Endodermal cell (in vitro differentiated cells): Measurements from ENCODE around the gene NEAT1. TPM values are rescaled to one million over a fixed set of nuclear protein-coding genes. Genes with fewer than 3 reads are reported as not detected.
A peak's percentile ranks its signal among the peaks of the same experiment; 100 is the strongest.

Experiments
- DNase-seq: peaks from one replicate; pipeline ENCODE4 v3.0.0-alpha.2; 2017
- H3K27ac ChIP-seq: 2 replicates; pipeline ENCODE4 v1.5.1; 2013; ENCODE audit warnings: mild to moderate bottlenecking, low read depth, low read length, moderate library complexity
- H3K27me3 ChIP-seq: 2 replicates; pipeline ENCODE4 v1.6.1; 2013; ENCODE audit warnings: mild to moderate bottlenecking, low read length, moderate library complexity; ENCODE audit not compliant: insufficient read depth, control insufficient read depth, poor library complexity, severe bottlenecking
- H3K36me3 ChIP-seq: 2 replicates; pipeline ENCODE4 v1.7.0; 2013; ENCODE audit warnings: mild to moderate bottlenecking, low read length, moderate library complexity; ENCODE audit not compliant: control insufficient read depth, insufficient read depth
- H3K4me1 ChIP-seq: one replicate; pipeline ENCODE4 v1.7.0; 2013; ENCODE audit warnings: low read length; ENCODE audit not compliant: control insufficient read depth, insufficient read depth
- H3K4me3 ChIP-seq: 2 replicates; pipeline ENCODE4 v1.5.1; 2013; ENCODE audit warnings: mild to moderate bottlenecking, low read length, moderate library complexity
- H3K9ac ChIP-seq: 2 replicates; pipeline ENCODE4 v1.6.1; 2013; ENCODE audit warnings: mild to moderate bottlenecking, low read length, moderate library complexity; ENCODE audit not compliant: poor library complexity, severe bottlenecking; ENCODE audit errors: extremely low read depth
- H3K9me3 ChIP-seq: 2 replicates; pipeline ENCODE4 v1.6.1; 2013; ENCODE audit warnings: mild to moderate bottlenecking, low read length, moderate library complexity; ENCODE audit not compliant: control insufficient read depth
- H3K27ac Mint-ChIP-seq: 2 replicates; pipeline ENCODE4 v1.8.0; 2020; ENCODE audit warnings: mixed read lengths
- H3K27me3 Mint-ChIP-seq: 2 replicates; pipeline ENCODE4 v1.8.0; 2021; ENCODE audit warnings: mild to moderate bottlenecking, mixed read lengths; ENCODE audit not compliant: insufficient read depth
- H3K36me3 Mint-ChIP-seq: 2 replicates; pipeline ENCODE4 v1.8.0; 2020; ENCODE audit warnings: low read depth, mixed read lengths
- H3K4me1 Mint-ChIP-seq: 2 replicates; pipeline ENCODE4 v1.8.0; 2020; ENCODE audit warnings: mixed read lengths
- H3K4me3 Mint-ChIP-seq: 2 replicates; pipeline ENCODE4 v1.8.0; 2020; ENCODE audit warnings: mild to moderate bottlenecking, moderate library complexity, mixed read lengths
- H3K9me3 Mint-ChIP-seq: 2 replicates; pipeline ENCODE4 v1.8.0; 2020; ENCODE audit warnings: mild to moderate bottlenecking, mixed read lengths
- WGBS, 2 experiments: methylation state at CpG; one replicate each; pipeline versions ENCODE4 v1.1.5 to v1.1.7; 2013; ENCODE audit warnings: missing lambda C conversion rate in 2 of 2, mixed read lengths in 1 of 2; ENCODE audit not compliant: insufficient coverage in 1 of 2, insufficient read length in 1 of 2; 5-methylcytosine and 5-hydroxymethylcytosine counted together
- total RNA-seq, 2 donors: library from RNA; stranded (reverse); fragmentation: NEBNext Ultra II Directional in 1 of 2; extraction: Animal tissue kit (Norgen Biotek cat#: 25700) in 1 of 2; gene quantifications; 2 replicates in 1 of 2; 3 replicates in 1 of 2; pipeline ENCODE4 v1.2.1, GENCODE V29; 2021
- TF ChIP-seq, protein P1 (sequence below): fragments of 200-600 bp; sonication (generic); conservative IDR thresholded peaks from 2 replicates; pipeline ENCODE4 v1.5.0; 2021; ENCODE audit warnings: antibody characterized with exemption, mild to moderate bottlenecking

Gene NEAT1
- total RNA-seq, 2 donors from 2014 or later, result 61.3 to 85.2 TPM

DNA sequence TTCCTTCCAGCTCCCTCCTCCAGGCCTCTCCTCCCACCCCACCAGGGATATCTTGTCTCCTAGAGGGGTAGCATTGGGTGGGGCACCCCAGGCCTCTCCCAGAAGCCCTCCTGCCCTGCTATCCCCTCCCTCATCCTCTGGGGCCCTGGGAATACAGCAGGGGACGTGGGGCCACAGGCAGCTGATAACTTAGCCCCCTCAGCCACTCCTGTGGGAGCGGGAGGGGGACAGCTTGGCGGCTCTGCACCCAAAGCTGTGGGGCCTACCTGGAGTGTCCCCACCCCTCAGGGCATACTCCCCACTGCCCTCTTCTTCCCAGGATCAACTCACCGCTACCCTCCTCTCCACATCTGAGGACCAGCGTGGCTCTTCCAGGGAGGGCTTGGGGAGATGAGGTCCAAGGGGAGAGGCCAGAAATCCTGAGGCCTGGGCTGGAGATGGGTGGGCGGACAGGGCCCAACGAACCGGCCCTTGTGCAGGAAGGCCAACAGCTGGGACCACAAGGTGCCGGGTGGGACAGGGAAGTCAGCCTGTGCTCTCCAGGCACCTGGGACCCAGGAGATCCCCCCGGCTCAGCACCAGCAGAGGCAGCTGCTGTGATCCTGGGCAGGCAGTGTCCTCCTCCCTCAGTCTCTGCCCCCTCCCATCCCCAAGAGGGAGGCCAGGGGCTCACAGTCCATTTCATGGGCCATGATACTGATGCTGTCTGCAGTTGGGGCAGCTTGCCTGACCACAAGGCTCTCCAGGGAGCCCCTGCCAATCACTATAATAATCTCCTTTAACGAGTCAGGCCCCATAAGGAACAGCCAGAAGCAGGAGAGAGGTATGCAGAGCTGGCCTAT, 23.2 kb downstream of the NEAT1 start:
- Histone ChIP-seq H3K36me3 (peaks cover 35% of the 10 kb centered on the region), H3K27me3 (no peaks in the 10 kb centered on the region), H3K4me3 (no peak overlapping the region), H3K9me3 (no peaks in the 10 kb centered on the region), H3K27ac (no peak overlapping the region), H3K4me1 (no peaks in the 10 kb centered on the region), H3K9ac (no peak overlapping the region)
- Mint-ChIP-seq H3K4me1 (peaks cover 5% of the 10 kb centered on the region), H3K27me3 (no peaks in the 10 kb centered on the region), H3K9me3 (peaks cover 20% of the 10 kb centered on the region), H3K36me3 (peaks cover 41% of the 10 kb centered on the region), H3K27ac (no peak overlapping the region), H3K4me3 (no peak overlapping the region)
- TF ChIP-seq, protein P1, sequence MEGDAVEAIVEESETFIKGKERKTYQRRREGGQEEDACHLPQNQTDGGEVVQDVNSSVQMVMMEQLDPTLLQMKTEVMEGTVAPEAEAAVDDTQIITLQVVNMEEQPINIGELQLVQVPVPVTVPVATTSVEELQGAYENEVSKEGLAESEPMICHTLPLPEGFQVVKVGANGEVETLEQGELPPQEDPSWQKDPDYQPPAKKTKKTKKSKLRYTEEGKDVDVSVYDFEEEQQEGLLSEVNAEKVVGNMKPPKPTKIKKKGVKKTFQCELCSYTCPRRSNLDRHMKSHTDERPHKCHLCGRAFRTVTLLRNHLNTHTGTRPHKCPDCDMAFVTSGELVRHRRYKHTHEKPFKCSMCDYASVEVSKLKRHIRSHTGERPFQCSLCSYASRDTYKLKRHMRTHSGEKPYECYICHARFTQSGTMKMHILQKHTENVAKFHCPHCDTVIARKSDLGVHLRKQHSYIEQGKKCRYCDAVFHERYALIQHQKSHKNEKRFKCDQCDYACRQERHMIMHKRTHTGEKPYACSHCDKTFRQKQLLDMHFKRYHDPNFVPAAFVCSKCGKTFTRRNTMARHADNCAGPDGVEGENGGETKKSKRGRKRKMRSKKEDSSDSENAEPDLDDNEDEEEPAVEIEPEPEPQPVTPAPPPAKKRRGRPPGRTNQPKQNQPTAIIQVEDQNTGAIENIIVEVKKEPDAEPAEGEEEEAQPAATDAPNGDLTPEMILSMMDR, result no peak
- 92 to 100% methylated on average over 4 to 11 of the region's 11 CpGs for WGBS, 2 experiments
- DNase-seq, result peak; percentile 55

DNA sequence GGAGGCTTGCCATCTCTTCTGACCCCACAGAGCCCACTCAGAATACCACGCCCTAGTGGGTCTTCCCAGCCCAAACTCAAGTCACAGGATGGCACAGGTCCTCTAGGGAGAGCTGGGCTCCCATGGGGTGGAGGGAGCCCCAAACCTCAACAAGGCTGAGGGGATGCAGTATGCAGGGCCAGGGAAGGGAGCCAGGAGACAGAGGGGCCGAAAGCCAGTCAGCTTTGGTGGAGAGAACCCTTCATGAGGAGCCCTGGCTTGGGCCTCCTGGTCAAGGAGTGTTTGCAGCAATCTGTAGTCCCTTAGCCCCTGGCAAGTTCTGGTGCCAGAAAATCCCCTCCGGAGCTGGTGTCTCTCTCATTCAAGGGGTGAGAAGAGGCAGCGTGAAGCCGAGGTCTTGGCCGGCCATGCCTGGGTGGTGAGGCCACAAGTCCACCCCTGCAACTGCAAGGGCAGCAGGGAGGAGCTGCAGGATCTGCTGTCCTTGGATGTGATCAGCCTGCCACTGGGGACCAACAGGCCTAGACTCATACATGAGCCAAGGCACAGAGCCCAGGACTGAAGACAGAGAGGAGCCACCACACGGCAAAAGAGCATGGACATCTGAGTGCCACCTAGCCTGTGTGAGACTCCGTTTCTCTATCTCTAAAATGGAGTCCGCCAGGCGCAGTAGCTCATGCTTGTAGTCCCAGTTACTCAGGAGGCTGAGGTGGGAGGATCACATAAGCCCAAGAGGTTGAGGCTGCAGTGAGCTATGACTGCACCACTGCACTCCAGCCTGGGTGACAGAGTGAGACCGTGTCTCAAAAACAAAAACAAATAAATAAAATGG, 24.1 kb downstream of the NEAT1 start:
- H3K27me3 Mint-ChIP-seq, result no peaks in the 10 kb centered on the region
- Histone ChIP-seq H3K4me3 (no peak overlapping the region), H3K9me3 (no peaks in the 10 kb centered on the region), H3K27ac (no peak overlapping the region), H3K27me3 (no peaks in the 10 kb centered on the region), H3K36me3 (peaks cover 31% of the 10 kb centered on the region), H3K4me1 (no peaks in the 10 kb centered on the region), H3K9ac (no peak overlapping the region)
- H3K4me1 Mint-ChIP-seq, result peaks cover 5% of the 10 kb centered on the region
- TF ChIP-seq, protein P1, result no peak
- peak overlapping the region; percentile 28 for H3K27ac Mint-ChIP-seq
- peak; percentile 52 for DNase-seq
- WGBS, 2 experiments, result 92 to 96% methylated on average over 9 to 11 of the region's 11 CpGs
- H3K9me3 Mint-ChIP-seq, result peaks cover 21% of the 10 kb centered on the region
- H3K36me3 Mint-ChIP-seq, result peaks cover 37% of the 10 kb centered on the region
- H3K4me3 Mint-ChIP-seq, result no peak overlapping the region

DNA sequence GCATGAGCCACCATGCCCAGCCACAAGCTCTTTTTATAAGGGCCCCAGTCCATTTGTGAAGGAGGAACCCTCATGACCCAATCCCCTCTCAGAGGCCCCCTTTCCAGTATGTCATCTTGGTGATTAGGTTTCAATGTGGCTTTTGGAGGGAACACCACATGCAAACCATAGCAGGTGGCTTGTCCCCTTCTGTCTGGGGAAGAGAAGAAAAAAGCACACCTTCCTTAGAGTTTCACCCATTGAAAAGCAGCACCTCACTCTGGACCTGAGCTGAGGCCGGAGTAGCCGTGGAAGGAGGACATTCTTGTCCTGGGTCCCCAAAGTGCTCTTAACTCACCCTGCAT, 25.4 kb downstream of the NEAT1 start:
- no peak for DNase-seq
- peaks cover 31% of the 10 kb centered on the region for H3K9me3 Mint-ChIP-seq
- H3K4me3 Mint-ChIP-seq, result no peak overlapping the region
- 98% methylated on average over 2 of the region's 2 CpGs; no CpG with 5 or more reads in 1 of the 2 experiments for WGBS, 2 experiments
- Histone ChIP-seq H3K27ac (no peak overlapping the region), H3K36me3 (peaks cover 24% of the 10 kb centered on the region), H3K27me3 (no peaks in the 10 kb centered on the region), H3K4me3 (no peak overlapping the region), H3K9me3 (no peaks in the 10 kb centered on the region), H3K9ac (no peak overlapping the region), H3K4me1 (no peaks in the 10 kb centered on the region)
- H3K4me1 Mint-ChIP-seq, result peaks cover 5% of the 10 kb centered on the region
- H3K27ac Mint-ChIP-seq, result peak overlapping the region; percentile 41
- TF ChIP-seq, protein P1, result no peak
- peaks cover 36% of the 10 kb centered on the region for H3K36me3 Mint-ChIP-seq
- H3K27me3 Mint-ChIP-seq, result no peaks in the 10 kb centered on the region
